NCI-H2107 (cell line): Measurements from ENCODE around the gene EHBP1.

Experiments used
- DNase-seq: peaks from one replicate; lab custom pipeline; 2025; lab: John Stamatoyannopoulos, UW

EHBP1 gene

GRCh38 chr2:62884514-62884913, 179.0 kb downstream of the EHBP1 start:
- no peak for DNase-seq

- DNase-seq = no peak
Measured at GRCh38 chr2:62894966-62895631, 189.6 kb downstream of the EHBP1 start.

- DNase-seq = no peak
Measured at GRCh38 chr2:62895632-62896009, 190.1 kb downstream of the EHBP1 start.

- no peak for DNase-seq
Measured at GRCh38 chr2:62897187-62897827, 191.8 kb downstream of the EHBP1 start.

GRCh38 chr2:62904344-62904743, 198.8 kb downstream of the EHBP1 start:
- no peak for DNase-seq

- no peak for DNase-seq
Measured at GRCh38 chr2:62908145-62908544, 202.6 kb downstream of the EHBP1 start.

- no peak for DNase-seq
Measured at GRCh38 chr2:62913311-62913710, 207.8 kb downstream of the EHBP1 start.

- no peak for DNase-seq
Measured at GRCh38 chr2:62919041-62919440, 213.5 kb downstream of the EHBP1 start.

- DNase-seq = no peak
Measured at GRCh38 chr2:62920070-62920469, 214.6 kb downstream of the EHBP1 start.

- DNase-seq = no peak
Measured at GRCh38 chr2:62923242-62923641, 217.7 kb downstream of the EHBP1 start.

GRCh38 chr2:62923881-62924280, 218.4 kb downstream of the EHBP1 start:
- DNase-seq = no peak

- no peak for DNase-seq
Measured at GRCh38 chr2:62928015-62928414, 222.5 kb downstream of the EHBP1 start.

GRCh38 chr2:62931536-62931935, 226.0 kb downstream of the EHBP1 start:
- no peak for DNase-seq

- no peak for DNase-seq
Measured at GRCh38 chr2:62933398-62933917, 227.9 kb downstream of the EHBP1 start.

GRCh38 chr2:62934517-62934916, 229.0 kb downstream of the EHBP1 start:
- no peak for DNase-seq

GRCh38 chr2:62938126-62938525, 232.6 kb downstream of the EHBP1 start:
- no peak for DNase-seq

GRCh38 chr2:62939735-62940491, 234.4 kb downstream of the EHBP1 start:
- DNase-seq = no peak

GRCh38 chr2:62940697-62941096, 235.2 kb downstream of the EHBP1 start:
- no peak for DNase-seq

GRCh38 chr2:62941413-62941812, 235.9 kb downstream of the EHBP1 start:
- DNase-seq = no peak

GRCh38 chr2:62944362-62944761, 238.8 kb downstream of the EHBP1 start:
- DNase-seq = no peak

- no peak for DNase-seq
Measured at GRCh38 chr2:62947403-62947802, 241.9 kb downstream of the EHBP1 start.

GRCh38 chr2:62956651-62957050, 251.1 kb downstream of the EHBP1 start:
- DNase-seq = no peak

- DNase-seq = no peak
Measured at GRCh38 chr2:62958206-62958605, 252.7 kb downstream of the EHBP1 start.
